SKM-1 (cell line): Measurements from ENCODE around the gene PLET1.

ENCODE experiments used
- DNase-seq: peaks from one replicate; lab custom pipeline; 2025; ENCODE audit not compliant: unreplicated experiment; lab: John Stamatoyannopoulos, UW

PLET1 gene

DNA sequence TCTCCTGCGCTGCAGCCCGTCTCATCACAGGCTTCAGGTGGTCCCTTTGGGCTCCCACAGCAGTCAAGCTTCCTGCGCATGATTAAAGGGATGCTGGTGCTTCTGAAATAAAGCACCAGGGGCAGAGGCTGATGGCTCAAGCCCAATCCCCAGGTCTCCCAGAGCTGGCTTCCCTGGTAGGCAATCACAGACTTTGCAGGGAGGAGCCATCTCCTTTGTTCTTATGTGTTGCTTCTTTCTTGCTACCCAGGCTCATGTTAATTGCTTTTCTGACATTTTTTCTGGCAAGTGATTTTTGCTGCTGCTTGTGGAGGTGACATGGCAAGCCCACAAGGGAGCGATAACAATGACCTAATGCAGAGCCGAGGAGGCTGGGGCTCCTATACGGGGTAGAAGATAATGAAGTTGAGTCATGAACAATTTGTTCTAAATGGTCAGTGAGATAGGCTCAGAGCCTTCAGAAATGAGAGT lies 25.2 kb upstream of the PLET1 start:
- DNase-seq: no peak

DNA sequence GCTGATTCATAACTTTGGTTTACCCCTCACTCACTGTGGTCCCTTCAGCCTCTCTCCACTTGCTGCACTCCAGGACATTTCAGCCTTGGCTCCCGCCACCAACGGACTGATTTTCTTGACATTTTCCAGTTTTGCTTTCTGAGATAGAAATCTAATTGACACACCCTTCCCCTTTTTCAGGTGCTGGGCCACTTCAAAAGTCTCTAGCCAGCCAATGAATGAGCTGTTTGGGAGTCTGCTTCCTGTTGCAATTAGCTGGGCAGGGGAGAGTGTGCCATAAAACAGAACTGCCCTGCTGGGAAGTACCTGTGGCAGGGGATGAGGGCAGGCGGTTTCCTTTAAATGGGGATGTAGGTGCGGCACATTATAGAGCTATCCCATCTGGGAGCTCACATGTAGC lies 21.1 kb upstream of the PLET1 start:
- DNase-seq: no peak

- peak; percentile 67 for DNase-seq
Measured at GRCh38 chr11:112280268-112281126, 19.8 kb upstream of the PLET1 start.

GRCh38 chr11:112279901-112280267 lies 19.2 kb upstream of the PLET1 start:
- no peak for DNase-seq

GRCh38 chr11:112278803-112279202 lies 18.1 kb upstream of the PLET1 start:
- DNase-seq: no peak

- no peak for DNase-seq
Measured at GRCh38 chr11:112277941-112278340, 17.3 kb upstream of the PLET1 start.

DNA sequence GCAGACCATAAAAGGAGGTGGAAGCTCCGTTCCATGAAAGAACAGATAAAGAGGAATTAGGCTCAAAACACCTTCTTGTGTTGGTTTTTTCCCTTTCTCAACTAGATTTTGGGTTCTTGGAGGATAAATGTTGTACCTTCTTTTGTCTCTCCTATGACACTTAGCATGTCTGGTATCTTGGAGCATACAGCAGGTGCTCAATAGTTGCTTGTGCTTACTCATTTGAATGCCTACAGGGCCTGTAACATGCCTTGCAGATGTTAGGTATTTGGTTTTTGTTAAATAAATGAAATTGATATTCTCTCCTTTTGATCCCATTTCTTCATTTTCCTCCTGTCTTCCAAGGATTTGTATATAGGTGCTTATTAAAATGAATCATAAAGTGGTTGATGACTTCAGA lies 16.4 kb upstream of the PLET1 start:
- DNase-seq: no peak

DNA sequence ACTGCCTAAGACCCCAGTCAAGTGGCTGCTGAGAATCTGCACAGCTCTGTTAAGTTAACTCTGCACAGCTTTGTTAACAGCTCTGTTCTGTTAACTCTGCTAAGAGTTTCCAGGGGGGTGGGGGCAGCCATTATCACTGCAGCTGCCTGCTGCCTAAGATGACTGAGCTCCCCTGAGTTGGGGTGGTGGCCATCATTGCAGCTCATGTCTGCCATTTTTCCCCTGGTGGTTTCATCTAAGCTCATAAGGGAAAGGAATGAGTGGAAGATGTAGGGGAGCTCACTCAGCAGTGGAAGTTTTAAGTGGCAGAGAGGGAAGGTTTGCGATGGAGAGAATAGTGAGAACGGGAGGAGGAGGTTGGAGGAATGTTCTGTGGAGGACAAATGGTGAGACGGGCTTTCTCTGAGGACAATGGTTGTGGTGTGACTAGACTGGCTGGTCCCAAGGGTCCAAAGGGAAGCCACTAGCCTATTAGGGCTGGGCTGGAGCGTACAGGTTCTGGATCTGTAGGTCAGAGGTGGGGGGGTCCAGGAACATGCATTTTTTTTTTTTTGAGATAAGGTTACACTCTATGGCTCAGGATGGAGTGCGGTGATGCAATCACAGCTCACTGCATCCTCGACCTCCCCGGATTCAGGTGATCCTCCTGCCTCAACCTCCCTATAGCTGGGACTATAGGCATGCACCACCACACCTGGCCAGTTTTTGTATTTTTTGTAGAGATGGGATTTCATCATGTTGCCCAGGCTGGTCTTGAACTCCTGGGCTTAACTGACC lies 13.5 kb upstream of the PLET1 start:
- DNase-seq: no peak

DNA sequence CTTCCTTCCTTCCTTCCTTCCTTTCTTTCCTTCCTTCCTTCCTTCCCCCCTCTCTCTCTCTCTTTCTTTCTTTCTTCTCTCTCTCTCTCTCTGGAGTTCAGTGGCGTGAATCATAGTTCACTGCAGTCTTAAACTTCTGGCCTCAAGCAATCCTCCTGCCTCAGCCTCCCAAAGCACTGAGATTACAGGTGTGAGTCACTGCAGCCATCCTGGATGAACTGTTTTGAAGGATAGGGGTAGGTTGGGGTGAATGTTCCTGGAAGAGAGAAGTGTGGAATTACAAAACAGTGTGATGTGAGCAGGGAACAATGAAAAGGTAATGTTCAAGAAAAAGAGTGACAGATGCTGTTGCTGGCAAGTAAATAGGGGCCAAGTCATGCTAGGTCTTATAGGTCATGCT lies 12.4 kb upstream of the PLET1 start:
- no peak for DNase-seq

- no peak for DNase-seq
Measured at GRCh38 chr11:112271242-112271641, 10.6 kb upstream of the PLET1 start.

DNA sequence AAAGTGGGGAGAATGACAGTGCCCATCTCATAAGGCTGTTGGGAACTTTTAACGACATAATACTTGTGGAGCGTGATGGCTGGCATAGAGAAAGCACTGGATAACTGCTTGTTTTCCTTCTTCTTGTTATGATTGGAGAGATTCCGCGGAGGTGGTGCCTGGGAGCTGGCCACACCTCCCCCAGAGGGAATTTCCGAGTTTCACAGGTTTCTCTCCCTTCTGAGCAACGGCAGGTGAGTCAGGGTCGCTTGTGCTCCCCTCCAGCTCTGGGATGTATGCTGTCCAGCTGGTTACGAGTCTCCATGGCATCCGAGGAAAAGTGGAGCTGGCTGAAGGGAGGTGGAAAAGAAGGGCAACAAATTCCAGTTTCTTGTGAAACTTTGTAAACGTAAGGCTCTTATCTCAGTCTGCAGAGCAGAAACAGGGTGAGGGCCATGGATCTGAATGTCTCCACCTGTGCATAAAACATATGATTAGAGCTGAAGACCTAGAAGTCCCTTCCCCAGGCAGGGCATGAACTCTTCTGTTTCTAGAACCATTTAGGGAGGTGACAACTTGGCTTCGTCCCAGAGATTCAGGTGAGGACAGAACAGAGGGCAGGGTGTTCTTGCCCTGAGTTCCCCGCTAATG lies 10.0 kb upstream of the PLET1 start:
- DNase-seq: no peak

DNA sequence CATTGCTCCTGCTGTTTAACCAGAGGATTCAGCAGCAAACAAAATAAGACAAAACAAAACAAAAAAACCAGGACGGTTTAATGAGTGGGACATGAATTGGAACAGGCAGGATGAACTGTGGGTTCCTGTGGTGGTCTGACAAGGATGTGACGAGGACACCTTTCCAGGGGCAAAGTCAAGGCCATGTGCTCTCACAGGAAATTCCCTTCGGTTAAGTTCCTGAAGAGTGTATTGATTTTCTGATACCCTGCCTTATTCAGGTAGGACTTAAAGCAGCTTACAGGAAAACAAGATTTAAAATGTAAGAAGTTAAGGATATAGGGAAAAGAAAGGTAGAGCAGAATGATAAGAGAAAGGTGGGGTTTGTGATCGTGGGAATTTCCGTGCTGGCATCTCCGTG lies 8.5 kb upstream of the PLET1 start:
- no peak for DNase-seq

- DNase-seq: no peak
Measured at GRCh38 chr11:112268406-112268805, 7.7 kb upstream of the PLET1 start.

DNA sequence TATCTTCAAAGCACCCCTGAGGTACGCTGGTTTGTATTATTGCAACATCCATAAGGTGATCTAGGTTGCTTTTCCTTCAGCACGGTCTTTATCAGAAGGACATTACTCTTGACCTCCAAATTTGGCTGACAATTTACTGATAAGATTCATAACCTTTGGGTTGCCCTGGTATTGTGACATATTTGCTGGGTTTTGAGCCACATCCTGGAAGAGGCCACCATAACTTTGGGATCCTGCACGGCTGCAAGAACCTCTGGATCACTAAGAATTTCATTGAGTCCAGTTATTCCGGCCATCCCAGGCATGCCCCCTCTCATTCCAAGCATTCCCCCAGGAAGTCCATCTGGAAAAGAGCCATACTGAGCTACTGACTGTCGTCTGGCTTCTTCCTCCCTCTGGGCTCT lies 6.5 kb upstream of the PLET1 start:
- no peak for DNase-seq

DNA sequence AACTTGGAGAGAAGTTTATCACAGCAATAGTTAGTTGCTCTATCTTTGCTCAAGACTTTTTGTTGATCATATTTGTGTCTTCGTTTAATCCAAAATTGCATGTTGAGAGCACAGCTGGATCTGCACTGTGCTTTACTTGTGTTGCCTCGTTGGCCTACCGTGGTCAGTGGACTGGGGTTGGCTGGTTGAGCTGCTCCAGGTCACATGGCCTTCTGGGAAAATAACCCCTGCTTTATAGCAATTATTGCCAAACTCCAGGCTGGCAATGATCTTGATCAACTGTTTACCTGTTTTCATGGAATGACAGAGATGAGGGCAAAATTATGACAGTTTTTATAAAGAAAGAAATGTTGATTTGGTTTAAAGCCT lies 5.7 kb upstream of the PLET1 start:
- no peak for DNase-seq

DNA sequence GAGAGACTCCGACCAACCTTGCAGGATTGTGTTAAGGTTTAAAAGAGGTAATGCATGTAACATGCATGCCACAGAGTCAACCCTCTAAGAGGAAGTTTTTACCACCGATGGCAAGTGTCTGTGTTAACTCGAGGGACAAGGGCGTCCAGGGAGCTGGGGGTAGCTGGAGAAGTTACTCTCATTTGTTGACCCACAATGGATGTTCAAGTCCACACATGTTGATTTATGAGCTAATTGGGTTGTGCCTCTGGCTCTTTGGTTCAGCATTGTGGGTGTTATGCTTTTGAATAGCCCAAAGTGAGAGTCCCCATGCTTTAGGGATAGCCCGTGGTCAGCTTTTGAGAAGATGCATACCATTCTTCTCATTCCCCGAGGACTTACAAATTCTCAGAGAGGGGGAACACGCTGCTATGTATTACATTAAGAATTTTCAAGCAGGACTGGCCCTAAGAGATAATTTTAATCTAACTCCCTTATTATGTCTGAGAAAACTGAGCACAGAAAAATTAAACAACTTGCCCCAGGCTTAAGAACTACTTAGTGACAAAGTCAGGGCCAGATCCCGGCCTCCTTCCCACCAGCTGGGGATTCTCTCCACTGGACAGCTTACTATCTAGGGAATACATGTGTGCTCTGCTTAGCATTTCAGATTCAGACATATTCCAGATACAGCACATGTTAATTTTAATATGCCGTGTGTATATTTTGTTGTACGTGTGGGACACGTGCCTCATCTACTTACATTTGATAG lies 5.2 kb upstream of the PLET1 start:
- no peak for DNase-seq

- DNase-seq: no peak
Measured at GRCh38 chr11:112255067-112255720, 5.5 kb downstream of the PLET1 start.

- DNase-seq: no peak
Measured at GRCh38 chr11:112253605-112254242, 6.9 kb downstream of the PLET1 start.

DNA sequence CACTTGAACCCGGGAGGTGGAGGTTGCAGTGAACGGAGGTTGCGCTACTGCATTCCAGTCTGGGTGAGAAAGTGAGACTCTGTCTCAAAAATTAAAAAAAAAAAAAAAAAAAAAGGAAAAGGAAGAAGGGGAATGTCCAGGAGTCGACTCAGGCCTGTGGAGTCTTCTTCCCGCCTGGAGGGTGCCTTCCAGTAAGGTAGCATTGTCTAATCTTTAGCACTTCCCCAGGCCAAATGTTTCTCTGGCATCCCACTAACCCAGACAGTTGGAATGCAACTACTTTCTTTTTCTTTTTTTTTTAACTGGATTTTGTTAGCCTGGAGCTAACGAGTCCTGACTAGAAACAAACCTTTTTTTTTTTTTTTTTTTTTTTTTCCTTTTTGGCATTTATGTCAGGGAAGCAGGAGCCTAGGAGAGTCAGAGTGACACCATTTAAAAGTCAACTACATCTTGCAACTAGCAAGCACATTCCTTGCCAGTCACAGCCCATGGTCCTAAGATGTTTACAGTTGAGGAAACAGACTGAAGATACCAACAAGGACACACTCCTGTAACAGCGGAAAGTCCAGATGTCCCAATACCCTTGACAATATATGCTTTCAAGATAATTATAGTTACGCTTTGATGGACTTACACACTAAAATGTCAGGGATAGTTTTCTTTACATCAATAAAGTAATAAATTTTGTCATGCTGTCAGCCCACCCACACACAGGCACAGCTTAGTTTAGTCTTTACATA lies 10.6 kb downstream of the PLET1 start:
- no peak for DNase-seq

DNA sequence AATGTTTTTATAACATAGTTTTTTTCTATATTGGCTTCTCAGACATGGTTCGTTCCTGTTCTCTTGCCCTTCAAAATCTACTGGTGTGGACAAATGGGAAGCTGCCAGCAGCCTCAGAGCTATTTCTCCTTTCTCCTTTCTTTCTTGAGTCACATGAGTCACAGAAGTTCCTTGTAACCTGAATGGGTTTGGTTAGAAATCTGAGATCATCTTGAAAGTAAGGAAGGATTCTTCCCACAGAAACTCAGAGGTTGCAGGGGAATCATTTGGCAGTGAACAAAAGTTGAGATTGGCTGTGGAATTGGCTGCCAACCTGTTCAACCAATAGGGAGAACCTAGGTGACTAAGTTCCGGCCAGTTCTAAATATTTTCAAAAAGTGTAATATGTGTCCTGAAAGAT lies 12.5 kb downstream of the PLET1 start:
- no peak for DNase-seq
